Duodenal mucosa (tissue), 2 donors: ENCODE measurements around the gene TFPI2.

Experiments used
- H3K27ac ChIP-seq: one replicate; pipeline ENCODE4 v1.7.0; 2013; ENCODE audit warnings: low read depth, low read length
- H3K27me3 ChIP-seq, 2 donors: one replicate each; pipeline ENCODE4 v1.7.0; 2013; ENCODE audit warnings: low read length in 2 of 2, control low read depth in 1 of 2; ENCODE audit not compliant: insufficient read depth in 2 of 2, control insufficient read depth in 1 of 2
- H3K36me3 ChIP-seq, 2 donors: one replicate each; pipeline ENCODE4 v1.7.0; 2013; ENCODE audit warnings: low read length in 2 of 2, control low read depth in 1 of 2; ENCODE audit not compliant: insufficient read depth in 2 of 2, control insufficient read depth in 1 of 2
- H3K4me1 ChIP-seq, 2 donors: one replicate each; pipeline ENCODE4 v1.7.0; 2013; ENCODE audit warnings: low read length in 2 of 2, control low read depth in 1 of 2; ENCODE audit not compliant: insufficient read depth in 2 of 2, control insufficient read depth in 1 of 2
- H3K4me3 ChIP-seq, 2 donors: one replicate each; pipeline ENCODE4 v1.7.0; 2013; ENCODE audit warnings: low read length in 2 of 2, low read depth in 1 of 2
- H3K9ac ChIP-seq, 2 donors: one replicate each; pipeline ENCODE4 v1.7.0; 2013; ENCODE audit warnings: low read length in 2 of 2, low read depth in 1 of 2
- H3K9me3 ChIP-seq, 2 donors: one replicate each; pipeline ENCODE4 v1.7.0; 2013; ENCODE audit warnings: low read length in 2 of 2, control low read depth in 1 of 2; ENCODE audit not compliant: control insufficient read depth in 1 of 2

The TFPI2 gene

DNA sequence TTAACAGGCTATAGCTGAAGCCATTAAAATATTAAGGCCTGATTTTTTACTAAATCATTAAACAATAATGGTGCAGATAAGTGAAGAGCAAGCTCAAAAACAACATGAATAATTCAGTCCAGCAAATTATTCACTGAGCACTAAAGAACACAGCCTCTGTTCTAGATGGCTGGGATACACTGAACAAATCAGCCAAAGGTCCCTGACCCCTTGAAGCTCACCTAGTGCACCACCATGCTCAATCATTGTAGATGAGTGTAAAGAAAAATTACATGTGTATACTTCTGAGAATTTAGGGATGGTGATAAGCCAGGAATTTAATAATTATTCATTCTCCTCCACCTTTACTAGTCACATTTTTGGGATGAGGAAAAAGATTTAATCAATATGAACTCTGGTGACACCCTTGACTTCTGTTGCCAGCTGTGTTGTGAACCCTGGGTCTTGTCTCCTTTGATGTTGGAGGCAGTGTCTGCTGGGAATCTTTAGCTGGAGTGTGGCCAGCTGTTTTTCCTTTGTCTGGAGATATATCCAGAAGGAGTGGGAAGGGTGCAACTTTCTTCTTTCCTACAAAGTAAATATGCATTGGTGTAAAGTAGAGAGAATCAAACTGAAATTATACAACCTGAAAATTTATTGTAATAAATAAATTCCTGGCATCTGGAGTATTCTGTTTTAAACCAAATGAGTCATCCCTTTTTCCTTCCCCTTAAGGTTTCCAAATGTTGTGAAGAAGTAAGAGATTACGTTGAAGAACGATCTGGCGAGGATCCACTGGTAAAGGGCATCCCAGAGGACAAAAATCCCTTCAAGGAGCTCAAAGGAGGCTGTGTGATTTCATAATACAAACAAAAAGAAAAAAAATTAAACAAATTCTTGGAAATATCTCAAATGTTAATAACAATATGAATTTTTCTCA lies 19.8 kb upstream of the TFPI2 start:
- H3K4me1 ChIP-seq = no peaks in the 10 kb centered on the region
- H3K9ac ChIP-seq = no peak overlapping the region
- no peak overlapping the region for H3K4me3 ChIP-seq
- no peaks in the 10 kb centered on the region for H3K27me3 ChIP-seq
- no peaks in the 10 kb centered on the region for H3K9me3 ChIP-seq
- H3K36me3 ChIP-seq = no peaks in the 10 kb centered on the region
- H3K27ac ChIP-seq = no peak overlapping the region

DNA sequence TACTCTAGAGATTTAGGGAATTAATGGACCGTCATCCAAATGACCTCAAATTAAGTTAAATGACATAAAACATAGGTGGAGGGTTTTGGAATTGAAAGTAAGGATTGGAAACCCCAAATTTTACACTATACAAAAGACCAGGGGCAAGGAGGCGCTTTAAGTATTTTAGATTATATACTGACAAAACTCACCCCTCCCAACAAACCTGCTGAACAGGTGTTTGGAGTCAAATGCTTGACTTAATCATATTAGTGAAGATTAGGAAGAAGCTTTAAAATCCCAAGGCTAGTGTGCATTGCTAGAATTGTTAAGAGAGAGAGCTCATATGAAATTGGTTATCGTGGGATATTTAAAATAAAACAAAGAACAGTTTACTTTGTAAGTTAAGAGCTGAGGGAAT lies 15.7 kb upstream of the TFPI2 start, which contains the start of gene GNGT1:
GNGT1 (plus strand) TSS at position 301 of the 400 bp plus-strand sequence. CDS start 180 bp downstream, outside the sequence.
- Histone ChIP-seq H3K27me3 (no peaks in the 10 kb centered on the region), H3K4me1 (no peaks in the 10 kb centered on the region), H3K9me3 (no peaks in the 10 kb centered on the region), H3K9ac (no peak within 1 kb of the TSS), H3K36me3 (no peaks in the 10 kb centered on the region), H3K27ac (no peak within 1 kb of the TSS), H3K4me3 (no peak within 1 kb of the TSS)

DNA sequence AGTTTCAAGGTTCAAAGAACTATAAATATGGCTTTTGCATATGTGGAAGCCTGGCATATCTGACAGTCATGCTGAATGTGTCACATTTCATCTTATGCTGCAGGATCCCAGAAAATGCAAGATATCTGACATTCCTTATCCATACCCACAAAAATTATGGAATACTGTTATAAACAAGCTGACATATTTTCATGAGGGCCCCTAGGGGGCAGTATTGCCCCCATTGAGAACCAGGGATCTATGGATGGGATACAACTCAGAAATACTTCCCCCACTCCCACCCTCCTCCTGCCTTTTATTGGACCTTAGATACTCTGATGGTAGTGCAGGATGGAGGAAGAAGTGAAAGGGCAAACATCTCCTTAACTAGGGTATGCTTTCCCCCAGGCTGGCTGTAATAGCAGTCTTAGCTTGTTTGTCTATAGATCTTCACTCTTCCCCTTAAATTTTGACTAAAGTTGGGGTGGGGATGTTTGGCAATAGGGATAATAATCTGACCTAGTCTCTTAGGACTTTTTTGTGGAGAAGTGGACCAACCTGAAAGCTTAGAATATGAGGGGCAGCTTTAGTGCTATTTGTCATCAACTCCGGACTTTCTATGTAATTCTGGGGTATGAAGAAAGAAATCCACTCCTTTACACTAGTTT lies 12.3 kb upstream of the TFPI2 start:
- no peak overlapping the region for H3K9ac ChIP-seq
- H3K36me3 ChIP-seq = no peaks in the 10 kb centered on the region
- H3K27ac ChIP-seq = no peak overlapping the region
- H3K9me3 ChIP-seq = no peaks in the 10 kb centered on the region
- no peaks in the 10 kb centered on the region for H3K4me1 ChIP-seq
- H3K4me3 ChIP-seq = no peak overlapping the region
- H3K27me3 ChIP-seq = no peaks in the 10 kb centered on the region

DNA sequence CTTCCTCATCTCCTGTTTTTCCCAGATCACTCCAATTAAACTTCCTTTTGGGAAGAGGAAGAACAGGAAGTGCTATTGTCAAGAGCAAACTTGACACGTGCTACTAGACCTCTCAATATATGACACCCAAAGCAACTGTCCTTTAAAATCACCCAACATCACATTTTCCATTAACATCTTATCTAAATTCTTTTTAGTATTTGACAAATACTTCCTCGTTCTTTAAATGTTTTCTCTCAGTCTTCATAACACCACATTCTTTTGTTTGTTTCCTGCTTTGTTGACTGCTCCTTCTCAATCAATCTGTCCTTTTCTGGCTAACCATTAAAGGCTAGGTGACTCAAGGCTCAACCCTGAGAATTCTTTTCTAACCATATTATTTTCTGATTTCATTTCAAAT lies 7.1 kb upstream of the TFPI2 start:
- no peak overlapping the region for H3K9ac ChIP-seq
- no peak overlapping the region for H3K4me3 ChIP-seq
- H3K9me3 ChIP-seq = no peaks in the 10 kb centered on the region
- no peaks in the 10 kb centered on the region for H3K36me3 ChIP-seq
- H3K27me3 ChIP-seq = no peaks in the 10 kb centered on the region
- H3K4me1 ChIP-seq = no peaks in the 10 kb centered on the region
- no peak overlapping the region for H3K27ac ChIP-seq

DNA sequence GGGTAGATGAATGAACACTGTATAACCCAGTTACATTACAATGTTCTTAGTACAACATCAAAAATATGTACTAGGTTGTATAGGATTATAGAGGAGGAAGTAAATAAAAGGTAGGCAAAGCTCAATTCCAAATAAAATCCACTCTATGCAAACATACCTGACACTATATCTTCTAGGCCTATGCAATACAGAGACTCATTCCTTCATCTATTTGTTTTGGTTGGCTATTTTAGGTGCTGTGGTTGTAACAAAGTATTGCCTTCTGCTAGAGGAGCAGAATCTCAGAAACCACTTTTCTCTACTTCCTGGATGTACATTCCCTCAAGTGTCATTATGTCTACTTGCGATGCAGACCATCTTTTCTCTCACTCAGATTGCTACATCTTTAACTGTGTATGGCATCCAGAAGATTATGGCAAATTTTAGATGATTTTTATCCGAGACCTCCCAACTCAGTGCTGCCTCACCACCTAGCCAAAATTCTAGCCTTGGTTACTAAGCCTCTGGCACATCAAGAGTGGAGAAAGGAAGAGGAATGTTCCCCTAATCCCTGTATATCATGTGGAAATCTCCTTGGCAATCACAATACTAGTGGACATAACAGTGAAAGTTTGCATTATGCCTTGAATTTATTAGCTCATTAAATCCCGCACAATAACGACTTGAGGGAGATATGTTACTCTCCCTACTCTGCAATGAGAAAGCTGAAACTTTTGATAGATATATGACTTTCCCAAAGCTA lies 5.5 kb upstream of the TFPI2 start:
- H3K36me3 ChIP-seq = no peaks in the 10 kb centered on the region
- peaks cover 0 to 4% of the 10 kb centered on the region in 2 donors for H3K27me3 ChIP-seq
- H3K4me1 ChIP-seq = no peaks in the 10 kb centered on the region
- no peak overlapping the region for H3K4me3 ChIP-seq
- H3K27ac ChIP-seq = no peak overlapping the region
- H3K9me3 ChIP-seq = no peaks in the 10 kb centered on the region
- H3K9ac ChIP-seq = no peak overlapping the region

DNA sequence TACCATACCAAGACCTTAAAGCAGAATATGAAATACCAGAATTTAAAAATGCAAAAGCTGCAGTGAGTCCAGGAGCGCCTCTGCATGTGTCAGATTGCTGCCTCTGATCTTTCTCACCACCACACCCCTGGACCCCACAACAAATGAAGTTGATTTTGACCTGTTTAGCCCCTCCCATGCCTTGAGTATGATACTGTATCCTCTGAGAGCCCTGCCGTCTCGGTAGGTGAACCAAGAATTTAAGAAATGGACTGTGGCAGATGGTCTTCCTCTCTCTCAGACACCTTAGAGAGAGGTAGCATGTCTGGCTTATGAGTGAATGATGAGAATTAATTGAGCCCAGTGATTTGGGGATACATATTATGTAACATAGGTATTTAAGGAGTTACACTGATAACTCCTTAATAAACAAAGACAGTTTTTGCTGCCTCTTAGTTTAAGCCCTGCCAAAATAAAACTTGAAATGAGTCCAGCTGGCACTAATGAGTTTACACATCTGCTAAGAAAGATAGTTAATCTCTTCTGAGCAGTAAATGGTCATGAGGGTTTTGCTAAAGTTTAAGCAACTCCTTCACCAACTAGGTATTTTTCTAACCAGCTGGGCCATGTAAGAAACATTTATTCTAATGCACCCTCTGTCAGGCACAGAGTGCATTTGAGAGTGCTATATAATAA lies 4.5 kb upstream of the TFPI2 start:
- Histone ChIP-seq H3K27ac (no peak overlapping the region), H3K27me3 (peaks cover 0 to 4% of the 10 kb centered on the region in 2 donors), H3K9me3 (no peaks in the 10 kb centered on the region), H3K4me1 (no peaks in the 10 kb centered on the region), H3K36me3 (no peaks in the 10 kb centered on the region), H3K9ac (no peak overlapping the region), H3K4me3 (no peak overlapping the region)

DNA sequence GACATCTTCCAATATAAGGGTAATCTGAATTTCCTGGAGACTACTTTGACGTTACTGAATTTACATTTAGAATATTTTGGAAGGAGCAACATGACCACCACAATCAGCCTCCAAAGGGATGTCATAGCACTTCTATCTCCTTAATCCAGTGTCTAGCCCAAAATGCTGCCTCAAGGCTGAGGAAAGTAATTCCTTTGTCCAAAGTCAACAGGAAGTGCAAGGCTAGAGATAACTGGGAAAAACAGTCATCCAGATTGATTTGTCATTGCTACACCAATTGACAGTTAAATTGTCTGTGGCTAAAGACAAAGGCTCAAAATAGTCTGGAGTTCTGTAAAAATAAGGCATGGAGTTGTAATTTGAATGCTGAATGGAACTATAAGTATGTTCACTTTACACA lies 3.9 kb upstream of the TFPI2 start:
- Histone ChIP-seq H3K4me3 (no peak overlapping the region), H3K27me3 (peaks cover 3 to 4% of the 10 kb centered on the region in 2 donors), H3K9ac (no peak overlapping the region), H3K4me1 (no peaks in the 10 kb centered on the region), H3K27ac (no peak overlapping the region), H3K9me3 (no peaks in the 10 kb centered on the region), H3K36me3 (no peaks in the 10 kb centered on the region)

DNA sequence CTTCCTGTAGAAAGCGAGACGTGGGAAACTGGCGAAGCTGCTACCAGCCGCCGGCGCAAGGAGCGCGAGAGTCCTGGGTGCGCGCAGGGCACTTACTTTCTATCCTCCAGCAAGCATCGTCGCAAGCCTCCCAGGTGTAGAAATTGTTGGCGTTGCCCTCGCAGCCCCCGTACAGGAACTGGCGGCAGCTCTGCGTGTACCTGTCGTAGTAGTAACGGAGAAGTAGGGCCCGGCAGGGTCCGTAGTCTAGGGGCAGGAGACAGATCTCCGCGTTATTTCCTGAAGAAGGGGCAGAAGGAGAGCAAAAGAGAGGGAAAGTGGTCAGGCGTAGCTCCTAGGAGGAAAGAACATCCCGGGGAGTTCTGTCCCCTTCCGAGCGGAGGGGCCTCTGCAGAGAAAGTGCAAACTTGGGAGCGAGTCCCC lies 501 bp downstream of the TFPI2 start:
- H3K9ac ChIP-seq = no peak overlapping the region
- H3K27me3 ChIP-seq = peaks cover 3 to 4% of the 10 kb centered on the region in 2 donors
- H3K9me3 ChIP-seq = no peaks in the 10 kb centered on the region
- peak overlapping the region; percentile 52 to 56 for H3K4me3 ChIP-seq
- H3K4me1 ChIP-seq = no peaks in the 10 kb centered on the region
- H3K36me3 ChIP-seq = no peaks in the 10 kb centered on the region
- no peak overlapping the region for H3K27ac ChIP-seq

DNA sequence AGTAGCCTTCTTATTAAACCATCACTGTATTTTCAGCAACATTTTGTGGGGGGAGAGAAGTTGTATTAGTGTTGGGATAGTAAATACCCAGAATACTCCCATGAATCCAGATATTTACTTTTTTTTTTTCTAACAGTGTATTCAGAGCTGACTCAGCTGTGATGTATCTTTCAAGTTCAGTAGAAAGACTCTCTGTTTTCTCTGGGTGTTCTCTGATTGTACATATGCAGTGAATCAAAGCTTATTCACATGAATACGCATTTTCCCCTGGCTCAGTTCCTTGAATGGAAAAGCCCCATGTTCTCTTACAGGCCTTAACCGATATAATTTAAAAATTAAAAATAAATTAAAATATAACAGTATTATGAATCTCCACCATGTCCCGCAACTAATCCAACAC lies 1.3 kb downstream of the TFPI2 start:
- no peak overlapping the region for H3K4me3 ChIP-seq
- H3K9me3 ChIP-seq = no peaks in the 10 kb centered on the region
- no peak overlapping the region for H3K27ac ChIP-seq
- H3K36me3 ChIP-seq = no peaks in the 10 kb centered on the region
- no peak overlapping the region for H3K9ac ChIP-seq
- no peaks in the 10 kb centered on the region for H3K4me1 ChIP-seq
- H3K27me3 ChIP-seq = peaks cover 3 to 4% of the 10 kb centered on the region in 2 donors
